DOHH2 (cell line): ENCODE data around the gene KLK10.
A peak's percentile ranks its signal among the peaks of the same experiment; 100 is the strongest.

Experiments
- H3F3A ChIP-seq: fragments of 200-600 bp; sonication (generic), shearing (Covaris generic); 2 replicates; pipeline ENCODE4 v1.6.0; 2016; ENCODE audit warnings: antibody characterized with exemption, mild to moderate bottlenecking; ENCODE audit not compliant: control insufficient read depth, insufficient read depth
- H3K27ac ChIP-seq: fragments of 200-600 bp; sonication (generic); 2 replicates; pipeline ENCODE4 v1.5.1; 2014; ENCODE audit warnings: low read depth, mild to moderate bottlenecking, low read length, moderate library complexity
- H3K27me3 ChIP-seq: fragments of 200-600 bp; sonication (generic); 2 replicates; pipeline ENCODE4 v1.6.1; 2014; ENCODE audit warnings: mild to moderate bottlenecking, low read length, mixed read lengths; ENCODE audit not compliant: control insufficient read depth
- H3K36me3 ChIP-seq: fragments of 200-600 bp; sonication (generic); 2 replicates; pipeline ENCODE4 v1.6.1; 2014; ENCODE audit warnings: mild to moderate bottlenecking, low read length, moderate library complexity, mixed read lengths; ENCODE audit not compliant: control insufficient read depth
- H3K4me1 ChIP-seq: fragments of 200-600 bp; sonication (generic); 2 replicates; pipeline ENCODE4 v1.6.1; 2014; ENCODE audit warnings: mild to moderate bottlenecking, low read length, mixed read lengths; ENCODE audit not compliant: control insufficient read depth
- H3K4me2 ChIP-seq: fragments of 200-600 bp; sonication (generic); 2 replicates; pipeline ENCODE4 v1.6.0; 2014; ENCODE audit warnings: mild to moderate bottlenecking, low read length, moderate library complexity
- H3K4me3 ChIP-seq: fragments of 200-600 bp; sonication (generic); 2 replicates; pipeline ENCODE4 v1.5.1; 2014; ENCODE audit warnings: mild to moderate bottlenecking, low read length, mixed read lengths
- H3K79me2 ChIP-seq: fragments of 200-600 bp; sonication (generic); 2 replicates; pipeline ENCODE4 v1.6.1; 2014; ENCODE audit warnings: mild to moderate bottlenecking, low read length, mixed read lengths; ENCODE audit not compliant: control insufficient read depth
- H3K9me2 ChIP-seq: fragments of 200-600 bp; sonication (generic); replicated peaks from 2 replicates; pipeline ENCODE4 v1.6.1; 2014; ENCODE audit warnings: mild to moderate bottlenecking, low read length, mixed read lengths; ENCODE audit not compliant: control insufficient read depth
- H3K9me3 ChIP-seq: fragments of 200-600 bp; sonication (generic); 2 replicates; pipeline ENCODE4 v1.6.1; 2014; ENCODE audit warnings: antibody characterized with exemption, low read length, mixed read lengths; ENCODE audit not compliant: control insufficient read depth, insufficient read depth
- H4K20me1 ChIP-seq: fragments of 200-600 bp; sonication (generic); 2 replicates; pipeline ENCODE4 v1.6.0; 2014; ENCODE audit warnings: low read depth, mild to moderate bottlenecking, antibody characterized with exemption, low read length, moderate library complexity; ENCODE audit not compliant: control insufficient read depth, insufficient read depth
- CTCF ChIP-seq: fragments of 200-600 bp; sonication (generic); IDR thresholded peaks from one replicate; pipeline ENCODE4 v1.5.1; 2014; ENCODE audit warnings: antibody characterized with exemption, mild to moderate bottlenecking, low read depth, low read length; ENCODE audit not compliant: poor library complexity, severe bottlenecking
- EZH2phosphoT487 ChIP-seq: fragments of 200-600 bp; sonication (generic); IDR thresholded peaks from 2 replicates; pipeline ENCODE4 v1.6.1; 2017; ENCODE audit warnings: borderline replicate concordance, mild to moderate bottlenecking, antibody characterized with exemption, low read length, moderate library complexity, mixed read lengths

The KLK10 gene

GRCh38 chr19:51020988-51021651, 1.6 kb upstream of the KLK10 start:
- Histone ChIP-seq H3K9me2 (no peaks in the 10 kb centered on the region), H4K20me1 (no peaks in the 10 kb centered on the region), H3K27me3 (no peaks in the 10 kb centered on the region), H3K9me3 (no peaks in the 10 kb centered on the region), H3K4me2 (no peak overlapping the region), H3K36me3 (no peaks in the 10 kb centered on the region), H3F3A (no peaks in the 10 kb centered on the region), H3K4me3 (no peak overlapping the region), H3K4me1 (no peaks in the 10 kb centered on the region), H3K79me2 (no peaks in the 10 kb centered on the region), H3K27ac (no peak overlapping the region)
- TF ChIP-seq EZH2phosphoT487 (no peak), CTCF (peak; percentile 73)

GRCh38 chr19:51018745-51019543, 565 bp downstream of the KLK10 start:
- no peaks in the 10 kb centered on the region for H3K4me1 ChIP-seq
- no peaks in the 10 kb centered on the region for H3K36me3 ChIP-seq
- no peaks in the 10 kb centered on the region for H3K79me2 ChIP-seq
- no peak overlapping the region for H3K4me3 ChIP-seq
- H3K9me3 ChIP-seq = no peaks in the 10 kb centered on the region
- H3F3A ChIP-seq = no peaks in the 10 kb centered on the region
- H3K27me3 ChIP-seq = no peaks in the 10 kb centered on the region
- no peak overlapping the region for H3K27ac ChIP-seq
- no peak overlapping the region for H3K4me2 ChIP-seq
- TF ChIP-seq CTCF (no peak), EZH2phosphoT487 (no peak)
- no peaks in the 10 kb centered on the region for H3K9me2 ChIP-seq
- H4K20me1 ChIP-seq = no peaks in the 10 kb centered on the region

GRCh38 chr19:51016798-51017683, 2.5 kb downstream of the KLK10 start:
- peak; percentile 68 for TF ChIP-seq CTCF
- no peak for TF ChIP-seq EZH2phosphoT487
- Histone ChIP-seq H3K79me2 (no peaks in the 10 kb centered on the region), H3F3A (no peaks in the 10 kb centered on the region), H3K4me1 (no peaks in the 10 kb centered on the region), H3K4me2 (no peak overlapping the region), H3K27me3 (no peaks in the 10 kb centered on the region), H4K20me1 (no peaks in the 10 kb centered on the region), H3K4me3 (no peak overlapping the region), H3K9me2 (no peaks in the 10 kb centered on the region), H3K9me3 (no peaks in the 10 kb centered on the region), H3K27ac (no peak overlapping the region), H3K36me3 (no peaks in the 10 kb centered on the region)
